HepG2 (cell line): Measurements from ENCODE around the gene COA1. TPM values are rescaled to one million over a fixed set of nuclear protein-coding genes. Genes with fewer than 3 reads are reported as not detected.

Source experiments
- IRF9 ChIP-seq: sonication (generic); formaldehyde crosslinking; IDR thresholded peaks from 2 replicates; pipeline ENCODE4 v1.8.0; 2022; ENCODE audit warnings: missing genetic modification reagents, mild to moderate bottlenecking, borderline replicate concordance
- MED1 ChIP-seq: sonication (generic); formaldehyde crosslinking; IDR thresholded peaks from 2 replicates; pipeline ENCODE4 v1.4.0; 2020; ENCODE audit warnings: missing genetic modification reagents
- NFYB ChIP-seq: sonication (generic); formaldehyde crosslinking; IDR thresholded peaks from 2 replicates; pipeline ENCODE4 v1.4.0; 2020; ENCODE audit warnings: missing genetic modification reagents
- ZNF335 ChIP-seq: sonication (generic); formaldehyde crosslinking; IDR thresholded peaks from 2 replicates; pipeline ENCODE4 v1.4.0; 2020; ENCODE audit warnings: missing genetic modification reagents
- ZNF354B ChIP-seq: sonication (generic); formaldehyde crosslinking; IDR thresholded peaks from 2 replicates; pipeline ENCODE4 v1.8.0; 2022; ENCODE audit warnings: mild to moderate bottlenecking, missing genetic modification reagents
- ZNF407 ChIP-seq: sonication (generic); formaldehyde crosslinking; IDR thresholded peaks from one replicate; pipeline ENCODE4 v1.5.1; 2020; ENCODE audit warnings: mild to moderate bottlenecking, missing genetic modification reagents; ENCODE audit errors: not compliant biosample characterization
- polyA plus RNA-seq, 8 experiments: library from polyadenylated mRNA; depleted of rRNA in 3 of 8; stranded (reverse) in 7 of 8; unstranded in 1 of 8; fragments of >200 nt; fragmentation: Illumina TruSeq in 4 of 8; extraction: Trizol in 4 of 8; gene quantifications; 2 replicates each; pipeline versions ENCODE4 v1.2.1 to v1.2.3, GENCODE V29; 2011 to 2016; ENCODE audit warnings: low read depth in 4 of 8, missing spikeins in 1 of 8, mixed read lengths in 1 of 8; ENCODE audit not compliant: insufficient read depth in 1 of 8
- total RNA-seq, 5 experiments: library from RNA; depleted of rRNA; stranded (reverse); fragments of >200 nt; fragmentation: Illumina TruSeq; extraction: Trizol; gene quantifications; 2 replicates each; pipeline ENCODE4 v1.2.3, GENCODE V29; 2016; ENCODE audit warnings: low read depth in 1 of 5

The COA1 gene
- total and polyA plus RNA-seq, 2 of the 13 experiments (the other 11 are each of a cell fraction or from before 2014, with no cell fraction given): 33.2 to 65.7 TPM

- TF ChIP-seq ZNF407 (CRISPR knock-in tag): no peak
- no peak for TF ChIP-seq IRF9 (CRISPR knock-in tag)
- TF ChIP-seq ZNF354B (CRISPR knock-in tag): no peak
- no peak for TF ChIP-seq NFYB (CRISPR knock-in tag)
- no peak for TF ChIP-seq MED1
- TF ChIP-seq ZNF335 (CRISPR knock-in tag): no peak
These were observed 73.7 kb downstream of the COA1 start (continued) for GRCh38 chr7:43655584-43655983.
